ENCODE measurements around the gene RGPD3.
"Not testable (repeated sequence)": the region's sequence is repeated elsewhere in the genome, so short reads cannot be mapped to it uniquely, and the experiment has no call there.

- TF ChIP-seq CTCF, POLR2A, EP300 (IDR thresholded peaks at IDR 0.05): not testable (repeated sequence)
These were observed 43.7 kb upstream of the RGPD3 start for GRCh38 chr2:106511934-106512333.
